NCI-H524 (cell line): ENCODE results near the gene AP2A1.
A peak's percentile ranks its signal among the peaks of the same experiment; 100 is the strongest.
"Not testable (repeated sequence)": the region's sequence is repeated elsewhere in the genome, so short reads cannot be mapped to it uniquely, and the experiment has no call there.

Experiments used
- DNase-seq, 2 experiments: peaks; one replicate each; lab custom pipeline; 2025; lab: John Stamatoyannopoulos, UW

The AP2A1 gene

DNA sequence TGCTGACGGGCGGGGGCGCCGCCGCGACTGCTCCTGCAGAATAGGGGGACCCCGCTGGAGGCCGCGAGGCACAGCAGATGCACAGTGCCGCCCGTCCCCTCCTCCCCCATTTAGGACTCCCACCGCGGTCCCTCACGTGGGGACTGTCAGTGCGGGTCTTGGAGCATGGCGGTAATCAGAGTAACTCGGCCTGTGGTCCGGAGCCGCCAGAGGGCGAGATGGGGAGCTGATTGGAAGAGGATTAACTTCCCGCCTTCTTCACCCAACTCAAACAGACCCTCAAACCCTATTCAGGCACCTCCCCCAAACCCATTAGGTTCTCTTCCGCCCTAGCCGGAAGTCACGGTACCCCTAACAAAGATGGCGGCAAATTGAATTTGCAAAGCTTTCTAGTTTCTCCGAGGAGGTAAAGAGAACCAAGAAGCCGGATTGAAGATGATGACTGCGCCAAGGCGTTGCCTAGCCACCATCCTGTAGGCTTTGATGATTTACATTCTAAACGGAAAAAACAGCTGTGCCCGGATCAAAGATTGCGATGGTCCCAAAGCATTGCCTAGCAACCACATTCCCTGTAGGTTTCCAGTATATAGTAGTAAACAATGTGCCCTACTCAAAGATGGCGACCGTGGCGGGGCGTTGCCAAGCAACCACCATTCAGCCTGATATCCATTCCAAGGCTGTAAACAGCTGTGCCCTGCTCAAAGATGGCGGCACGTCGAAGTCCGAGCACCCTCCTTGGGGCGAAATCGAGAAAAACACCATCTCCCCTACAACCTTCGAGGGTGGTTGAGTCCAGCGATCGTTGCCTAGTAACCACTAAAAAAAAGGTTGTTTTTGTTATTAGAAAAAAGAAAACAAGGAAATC is 46.4 kb downstream of the AP2A1 start, which contains the start of gene FUZ:
Gene FUZ (minus strand): TSS at position 296 of the 865 bp plus-strand sequence. CDS start 186 bp downstream, at position 110.
- DNase-seq: peak; percentile 98 to 99

DNA sequence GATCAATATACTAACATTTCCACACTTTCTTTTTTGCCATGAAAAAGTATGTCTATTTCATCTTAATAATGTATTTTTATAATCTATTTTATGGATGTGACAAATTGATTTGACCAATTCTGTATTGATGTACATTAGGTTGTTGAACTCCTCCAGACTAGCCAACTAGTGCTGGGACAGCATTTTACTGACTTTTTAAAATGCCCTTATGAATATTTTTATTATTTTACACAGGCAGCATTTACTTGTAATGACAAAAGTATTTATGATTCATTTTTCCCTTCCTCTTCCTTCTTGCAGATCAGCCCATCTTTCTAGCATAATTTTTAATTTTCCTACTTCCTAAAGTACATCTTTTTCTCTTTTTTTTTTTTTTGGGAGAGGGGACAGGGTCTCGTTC is 47.2 kb downstream of the AP2A1 start:
- no peak for DNase-seq

DNA sequence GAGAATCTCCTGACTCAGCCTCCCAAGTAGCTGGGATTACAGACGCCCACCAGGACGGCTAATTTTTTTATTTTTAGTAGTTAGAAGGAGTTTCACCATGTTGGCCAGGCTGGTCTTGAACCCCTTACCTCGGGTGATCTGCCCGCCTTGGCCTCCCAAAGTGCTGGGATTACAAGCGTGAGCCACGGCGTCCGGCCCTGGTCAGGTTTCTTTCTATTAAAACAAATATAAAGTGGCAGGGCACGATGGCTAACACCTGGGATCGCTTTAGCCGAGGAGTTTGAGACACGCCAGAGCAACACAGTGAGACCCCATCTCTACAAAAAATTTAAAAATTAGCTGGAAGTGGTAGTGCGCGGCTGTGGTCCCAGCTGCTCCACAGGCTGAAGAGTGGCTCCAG is 49.8 kb downstream of the AP2A1 start:
- no peak for DNase-seq

DNA sequence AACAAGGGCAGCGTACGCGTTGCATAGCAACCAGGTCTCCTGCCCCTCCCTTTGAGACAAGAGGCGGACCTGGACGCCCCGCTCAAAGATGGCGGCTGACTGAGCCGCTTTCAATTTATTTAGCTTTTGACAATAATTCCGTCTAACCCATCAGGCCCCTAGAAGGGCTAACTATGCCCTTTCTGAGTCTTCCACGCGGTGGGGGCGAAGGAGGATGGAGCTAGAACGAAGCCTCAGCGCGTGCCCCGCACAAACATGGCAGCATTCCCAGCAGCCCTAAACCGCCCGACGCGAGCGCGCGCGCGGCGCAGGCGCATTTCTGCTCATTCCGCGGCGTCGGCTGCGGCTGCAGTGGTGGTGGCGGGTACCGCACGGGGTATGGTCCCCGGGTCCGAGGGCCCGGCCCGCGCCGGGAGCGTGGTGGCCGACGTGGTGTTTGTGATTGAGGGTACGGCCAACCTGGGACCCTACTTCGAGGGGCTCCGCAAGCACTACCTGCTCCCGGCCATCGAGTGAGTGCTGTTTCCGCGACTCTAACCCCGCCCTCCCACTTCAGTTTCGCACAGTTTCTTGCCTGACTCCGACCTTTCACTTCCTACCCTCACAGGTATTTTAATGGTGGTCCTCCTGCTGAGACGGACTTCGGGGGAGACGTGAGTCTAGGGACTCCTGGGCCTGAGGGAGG is 51.3 kb downstream of the AP2A1 start, which contains the start of gene MED25:
Gene MED25 (plus strand): TSS at position 326 of the 685 bp plus-strand sequence. CDS start 53 bp downstream, at position 379.
- DNase-seq: peak; percentile 85 to 89

DNA sequence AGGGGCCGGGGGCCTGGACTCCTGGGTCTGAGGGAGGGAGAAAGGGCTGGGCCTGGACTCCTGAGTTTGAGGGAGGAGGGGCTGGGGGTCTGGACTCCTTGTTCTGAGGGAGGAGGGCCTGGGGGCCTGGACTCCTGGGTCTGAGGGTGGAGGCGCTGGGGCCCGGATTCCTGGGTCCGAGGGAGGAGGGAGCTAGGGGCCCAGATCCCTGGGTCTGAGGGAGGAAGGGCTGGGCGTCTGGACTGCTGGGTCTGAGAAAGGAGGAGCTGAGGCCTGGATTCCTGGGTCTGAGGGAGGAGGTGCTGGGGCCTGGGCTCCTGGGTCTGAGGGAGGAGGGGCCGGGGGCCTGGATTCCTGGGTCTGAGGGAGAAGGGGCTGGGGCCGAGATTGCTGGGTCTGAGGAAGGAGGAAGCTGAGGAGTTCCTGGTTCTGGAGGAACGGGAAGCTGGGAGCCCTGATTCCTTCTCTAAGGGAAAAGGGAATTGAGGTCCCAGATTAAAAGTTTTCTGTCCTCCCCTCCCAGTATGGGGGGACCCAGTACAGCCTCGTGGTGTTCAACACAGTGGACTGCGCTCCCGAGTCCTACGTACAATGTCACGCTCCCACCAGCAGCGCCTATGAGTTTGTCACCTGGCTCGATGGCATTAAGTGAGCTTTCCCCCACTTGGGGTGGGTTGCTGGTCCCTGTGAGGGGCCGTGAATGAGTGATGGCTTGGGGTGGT is 52.0 kb downstream of the AP2A1 start:
- DNase-seq: no peak

DNA sequence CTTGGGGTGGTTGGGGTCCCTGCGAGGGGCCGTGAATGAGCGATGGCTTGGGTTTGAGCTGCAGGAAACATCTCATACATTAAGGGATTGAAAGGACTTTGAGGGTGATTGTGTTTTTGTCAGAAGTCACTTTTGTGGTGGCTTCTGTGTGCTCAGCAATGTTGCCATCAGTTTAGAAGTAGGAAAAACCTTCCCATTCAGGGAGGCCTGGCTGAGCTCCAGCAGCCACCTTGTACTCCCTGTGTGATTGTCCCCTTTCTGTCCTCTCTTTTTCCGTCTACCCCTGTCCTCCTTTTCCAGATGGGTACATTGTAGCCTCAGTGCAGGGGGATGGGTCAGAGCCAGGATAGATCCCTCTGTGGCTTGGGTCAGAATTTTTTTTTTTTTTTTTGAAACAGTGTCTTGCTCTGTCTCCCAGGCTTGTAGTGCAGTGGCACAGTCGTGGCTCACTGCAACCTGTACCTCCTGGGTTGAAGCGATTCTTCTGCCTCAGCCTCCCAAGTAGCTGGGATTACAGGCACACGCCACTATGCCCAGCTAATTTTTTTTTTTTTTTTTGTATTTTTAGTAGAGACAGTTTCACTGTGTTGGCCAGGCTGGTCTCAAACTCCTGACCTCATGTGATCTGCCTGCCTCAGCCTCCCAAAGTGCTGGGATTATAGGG is 52.8 kb downstream of the AP2A1 start:
- not testable (repeated sequence) for DNase-seq

DNA sequence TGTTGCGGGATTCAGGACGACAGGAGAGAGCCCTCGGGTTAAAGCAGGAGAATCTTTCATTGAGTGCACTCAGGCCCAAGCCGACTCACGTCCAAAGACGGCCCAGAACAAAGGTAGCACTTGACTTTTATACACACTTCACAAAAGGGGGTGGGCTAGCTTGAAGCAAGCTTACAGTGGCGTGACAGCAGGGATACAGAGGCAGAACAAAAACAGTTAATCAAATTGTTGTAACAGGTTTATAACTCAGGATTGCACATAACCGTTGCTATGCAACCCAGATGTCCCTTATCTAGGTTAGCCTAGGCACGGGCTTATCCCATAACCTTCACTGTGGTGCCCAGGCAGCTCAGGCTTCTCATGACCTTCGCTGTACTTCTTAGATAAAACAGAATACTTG is 53.3 kb downstream of the AP2A1 start:
- peak in 1 of 2 experiments; percentile 17 for DNase-seq

DNA sequence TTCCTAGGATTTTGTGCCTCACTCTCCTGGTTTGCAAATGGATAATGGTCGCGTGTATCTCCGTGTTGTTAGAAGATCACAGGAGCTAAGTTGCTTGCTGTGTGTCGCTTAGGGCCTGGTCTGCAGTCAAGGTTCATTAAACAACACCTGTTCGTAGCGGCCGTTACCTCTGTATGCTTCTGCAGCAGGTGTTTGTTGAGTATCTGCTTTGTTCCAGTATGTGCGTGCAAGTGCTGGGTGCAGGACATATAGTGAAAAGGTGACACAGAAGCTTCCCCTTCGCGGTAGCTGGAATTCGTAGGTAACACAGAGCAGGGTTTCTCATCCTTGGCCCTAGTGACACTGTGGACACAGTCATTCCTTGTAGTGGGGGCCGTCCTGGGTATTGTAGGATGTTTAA is 56.7 kb downstream of the AP2A1 start:
- DNase-seq: no peak

DNA sequence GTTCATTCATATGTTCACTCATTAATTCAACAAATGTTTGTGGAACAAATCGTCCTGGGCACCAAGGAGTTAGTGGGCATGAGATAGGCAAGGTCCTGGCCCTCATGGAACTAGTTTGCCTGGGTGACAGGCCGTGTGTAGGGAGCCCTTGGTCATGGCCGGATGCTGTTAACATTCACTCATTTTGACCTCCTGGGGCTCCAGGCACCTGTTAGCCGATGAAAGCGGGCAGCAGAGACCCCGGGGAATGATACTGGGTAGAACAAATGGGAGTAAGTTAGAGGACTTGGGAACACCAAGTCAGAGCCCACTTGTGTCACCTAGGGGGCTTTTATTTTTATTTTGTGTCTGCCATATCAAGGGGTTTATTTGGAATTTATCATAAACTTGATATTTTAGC is 57.9 kb downstream of the AP2A1 start:
- DNase-seq: no peak

DNA sequence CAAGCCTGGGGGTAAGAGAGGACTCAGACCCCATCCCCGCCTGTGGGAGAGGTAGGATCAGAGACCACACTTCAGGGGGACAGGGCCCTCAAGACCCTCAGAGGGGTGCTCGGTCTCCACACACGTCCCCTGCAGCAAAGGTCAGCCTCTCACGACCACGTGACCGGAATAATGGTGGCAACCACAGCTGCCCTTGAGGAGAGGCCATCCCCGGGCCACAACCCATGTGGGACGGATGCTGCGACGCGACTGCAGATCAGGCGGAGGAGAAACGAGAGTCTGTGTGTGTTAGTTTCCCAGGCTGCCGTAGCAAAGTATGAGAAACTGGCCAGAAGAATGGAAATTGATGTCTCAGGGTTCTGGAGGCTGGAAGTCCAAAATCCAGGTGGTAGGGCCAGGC is 60.2 kb downstream of the AP2A1 start:
- no peak for DNase-seq

DNA sequence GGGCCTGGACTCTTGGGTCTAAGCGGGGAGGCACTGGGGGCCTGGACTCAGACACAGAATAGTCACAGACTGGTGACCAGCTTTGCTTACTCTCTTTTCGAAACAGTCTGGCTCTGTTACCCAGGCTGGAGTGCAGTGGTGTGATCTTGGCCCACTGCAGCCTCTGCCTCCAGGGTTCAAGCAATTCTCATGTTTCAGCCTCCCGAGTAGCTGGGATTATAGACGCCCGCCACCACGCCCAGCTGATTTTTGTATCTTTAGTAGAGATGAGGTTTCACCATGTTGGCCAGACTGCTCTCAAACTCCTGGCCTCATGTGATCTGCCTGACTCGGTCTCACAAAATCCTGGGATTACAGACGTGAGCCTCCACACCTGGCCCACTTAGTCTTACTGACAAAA is 62.4 kb downstream of the AP2A1 start:
- DNase-seq: no peak

DNA sequence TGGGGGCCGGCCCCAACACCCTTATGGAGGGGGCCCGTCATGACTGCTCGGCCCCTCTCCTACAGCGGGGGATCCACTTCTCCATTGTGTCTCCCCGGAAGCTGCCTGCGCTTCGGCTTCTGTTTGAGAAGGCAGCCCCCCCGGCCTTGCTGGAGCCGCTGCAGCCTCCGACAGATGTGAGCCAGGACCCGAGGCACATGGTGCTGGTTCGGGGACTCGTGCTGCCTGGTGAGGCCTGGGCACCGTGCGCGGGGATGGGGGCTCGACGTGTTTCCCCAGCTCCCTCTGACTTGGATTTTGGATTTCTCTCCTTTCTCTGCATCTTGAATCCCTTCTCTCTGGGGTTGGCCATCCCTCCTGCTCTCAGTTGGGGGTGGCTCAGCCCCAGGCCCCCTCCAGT is 62.9 kb downstream of the AP2A1 start:
- no peak for DNase-seq

DNA sequence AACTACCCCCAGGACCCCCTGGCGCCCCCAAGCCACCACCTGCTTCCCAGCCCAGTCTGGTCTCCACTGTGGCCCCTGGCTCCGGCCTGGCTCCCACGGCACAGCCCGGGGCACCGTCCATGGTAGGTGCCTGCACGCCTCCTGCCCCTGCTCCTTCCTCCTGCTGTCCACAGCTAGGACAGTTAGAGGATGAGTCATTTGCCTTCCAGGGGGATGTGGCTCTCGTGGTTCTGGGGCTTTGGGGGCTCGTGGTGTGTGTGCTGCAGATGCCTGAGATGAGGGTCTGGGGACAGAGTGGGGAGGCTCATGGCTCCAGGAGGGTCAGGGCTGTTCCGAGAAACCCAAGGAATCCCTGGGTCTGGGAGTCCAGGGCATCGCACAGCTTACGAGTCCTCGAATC is 64.0 kb downstream of the AP2A1 start:
- no peak for DNase-seq

DNA sequence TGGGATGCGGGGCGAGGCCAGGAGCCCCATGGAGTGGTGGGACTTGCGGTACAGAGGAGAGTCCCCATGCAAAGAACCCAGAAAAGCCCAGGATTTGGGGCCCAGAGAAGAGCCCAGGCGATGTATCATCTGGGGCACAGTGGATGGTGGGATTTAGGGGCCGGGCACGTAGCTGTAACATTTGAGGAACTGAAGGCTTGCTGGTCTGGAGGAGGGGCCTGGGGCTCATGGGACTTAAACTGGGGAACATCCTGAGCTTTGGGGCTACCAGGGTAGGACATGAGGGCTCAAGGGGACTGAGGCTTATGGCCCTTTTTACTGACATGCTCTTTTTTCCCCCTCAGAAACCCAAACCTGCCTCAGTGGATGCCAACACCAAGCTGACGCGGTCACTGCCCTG is 64.8 kb downstream of the AP2A1 start:
- DNase-seq: no peak

DNA sequence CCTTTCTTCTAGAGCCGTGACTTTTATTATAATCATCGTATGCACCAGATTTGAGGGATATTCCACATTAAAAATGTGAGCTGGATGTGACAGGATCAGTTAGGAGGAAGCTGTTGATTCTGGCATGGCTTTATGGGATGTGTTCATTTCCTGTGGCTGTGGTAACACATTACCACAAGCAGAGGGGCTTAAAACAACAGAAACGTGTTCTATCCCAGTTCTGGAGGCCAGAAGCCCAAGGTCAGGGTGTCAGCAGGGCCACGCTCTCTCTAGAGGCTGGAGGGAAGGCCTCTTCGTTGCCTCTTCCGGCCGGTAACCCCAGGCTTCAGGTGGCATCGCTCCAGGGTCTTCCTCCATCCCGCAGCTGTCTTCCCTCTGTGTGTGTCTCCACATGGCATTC is 65.8 kb downstream of the AP2A1 start:
- DNase-seq: no peak

DNA sequence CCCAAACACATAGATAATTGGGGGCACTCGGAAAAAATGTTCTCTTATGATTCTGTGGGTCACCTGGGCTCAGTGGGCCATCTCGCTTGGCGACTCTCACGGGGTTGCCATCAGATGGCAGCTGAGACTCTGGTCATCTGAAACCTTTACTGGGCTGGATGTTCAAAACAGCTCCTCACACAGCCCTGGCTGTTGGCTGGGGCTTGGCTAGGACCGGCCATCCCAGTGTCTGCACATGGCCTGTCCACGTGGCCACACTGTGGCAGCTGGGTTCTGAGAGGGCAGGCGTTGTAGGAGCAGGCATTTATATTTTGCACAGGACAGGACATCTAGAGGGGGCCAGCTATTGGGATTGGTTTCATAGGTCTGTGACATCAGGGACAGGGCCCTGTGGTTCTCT is 66.8 kb downstream of the AP2A1 start:
- DNase-seq: no peak

DNA sequence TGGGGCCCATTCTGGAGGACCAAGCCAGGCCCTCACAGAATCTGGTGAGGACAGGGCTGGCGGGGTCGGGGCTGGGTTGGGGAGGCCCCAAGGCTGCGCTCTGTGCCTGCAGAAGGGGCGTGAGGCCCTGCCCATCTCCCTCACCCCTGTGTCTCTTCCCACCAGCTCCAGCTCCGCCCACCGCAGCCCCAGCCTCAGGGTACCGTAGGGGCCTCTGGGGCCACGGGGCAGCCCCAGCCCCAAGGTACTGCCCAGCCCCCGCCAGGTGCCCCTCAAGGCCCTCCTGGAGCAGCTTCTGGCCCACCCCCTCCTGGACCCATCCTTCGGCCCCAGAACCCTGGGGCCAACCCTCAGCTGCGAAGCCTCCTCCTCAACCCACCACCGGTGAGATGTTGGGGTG is 68.8 kb downstream of the AP2A1 start:
- DNase-seq: no peak

DNA sequence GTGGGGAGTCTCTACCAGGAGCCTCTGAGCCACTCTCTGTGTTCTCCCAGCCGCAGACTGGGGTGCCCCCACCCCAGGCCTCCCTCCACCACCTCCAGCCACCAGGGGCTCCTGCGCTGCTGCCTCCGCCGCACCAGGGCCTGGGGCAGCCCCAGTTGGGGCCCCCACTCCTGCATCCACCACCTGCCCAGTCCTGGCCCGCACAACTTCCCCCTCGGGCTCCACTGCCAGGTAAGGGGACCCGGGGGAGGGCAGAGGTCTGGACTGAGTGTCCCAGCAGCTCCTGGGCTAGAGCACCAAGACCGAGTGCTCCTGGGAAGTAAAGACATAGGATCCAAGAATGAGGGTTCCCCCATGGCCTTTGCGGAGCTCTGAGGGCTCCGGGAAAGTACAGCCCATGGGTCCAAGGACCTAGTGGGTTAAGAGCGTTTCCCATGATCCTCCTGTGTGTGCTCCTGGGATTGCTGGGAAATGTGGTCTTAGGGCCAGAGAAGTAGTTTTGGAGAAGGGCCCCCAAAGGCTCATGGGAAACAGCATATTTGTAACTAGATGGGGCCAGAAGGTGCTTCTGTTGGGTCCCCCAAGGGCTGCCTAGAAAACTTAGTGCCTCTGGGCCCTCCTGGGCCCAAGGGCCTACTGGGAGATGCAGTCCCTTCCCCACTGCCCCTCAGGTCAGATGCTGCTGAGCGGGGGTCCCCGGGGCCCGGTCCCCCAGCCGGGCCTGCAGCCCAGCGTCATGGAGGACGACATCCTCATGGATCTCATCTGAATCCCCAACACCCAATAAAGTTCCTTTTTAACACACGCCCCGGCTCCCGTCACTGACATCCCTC is 69.6 kb downstream of the AP2A1 start:
- no peak for DNase-seq

DNA sequence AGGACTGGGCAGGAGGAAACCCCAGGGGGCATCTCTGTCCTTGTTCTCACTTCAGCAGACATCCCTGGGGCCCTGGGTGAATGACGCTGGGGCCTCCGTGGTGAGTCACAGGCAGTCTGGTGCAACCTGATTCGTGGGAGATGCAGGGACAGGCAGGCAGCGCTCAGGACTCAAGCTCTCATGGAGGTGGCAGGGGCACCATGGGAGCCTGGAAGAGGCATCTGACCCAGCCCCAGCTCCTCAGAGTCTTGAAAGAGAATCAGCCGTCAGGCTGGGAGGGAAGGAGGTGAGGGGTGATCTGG is 70.2 kb downstream of the AP2A1 start:
- DNase-seq: no peak

DNA sequence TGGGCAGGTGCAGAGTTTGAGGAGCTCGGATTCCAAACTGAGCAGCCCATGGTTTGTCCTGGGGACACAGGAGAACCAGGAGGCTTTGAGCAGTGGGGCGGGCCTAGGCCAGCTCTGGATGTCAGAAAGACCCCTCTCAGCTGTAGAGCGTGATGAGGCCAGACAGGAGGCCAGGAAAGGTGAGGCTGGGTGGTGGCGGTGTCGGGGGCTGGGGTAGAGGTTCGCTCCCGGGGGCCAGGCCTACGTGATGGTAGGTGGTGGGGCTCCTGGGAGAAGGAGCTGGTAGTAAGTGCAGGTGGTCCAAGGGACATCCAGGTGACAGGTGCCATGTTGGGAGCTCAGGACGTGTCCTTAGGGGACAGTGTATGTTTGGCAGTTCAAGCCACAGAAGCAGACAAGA is 70.6 kb downstream of the AP2A1 start:
- DNase-seq: no peak

DNA sequence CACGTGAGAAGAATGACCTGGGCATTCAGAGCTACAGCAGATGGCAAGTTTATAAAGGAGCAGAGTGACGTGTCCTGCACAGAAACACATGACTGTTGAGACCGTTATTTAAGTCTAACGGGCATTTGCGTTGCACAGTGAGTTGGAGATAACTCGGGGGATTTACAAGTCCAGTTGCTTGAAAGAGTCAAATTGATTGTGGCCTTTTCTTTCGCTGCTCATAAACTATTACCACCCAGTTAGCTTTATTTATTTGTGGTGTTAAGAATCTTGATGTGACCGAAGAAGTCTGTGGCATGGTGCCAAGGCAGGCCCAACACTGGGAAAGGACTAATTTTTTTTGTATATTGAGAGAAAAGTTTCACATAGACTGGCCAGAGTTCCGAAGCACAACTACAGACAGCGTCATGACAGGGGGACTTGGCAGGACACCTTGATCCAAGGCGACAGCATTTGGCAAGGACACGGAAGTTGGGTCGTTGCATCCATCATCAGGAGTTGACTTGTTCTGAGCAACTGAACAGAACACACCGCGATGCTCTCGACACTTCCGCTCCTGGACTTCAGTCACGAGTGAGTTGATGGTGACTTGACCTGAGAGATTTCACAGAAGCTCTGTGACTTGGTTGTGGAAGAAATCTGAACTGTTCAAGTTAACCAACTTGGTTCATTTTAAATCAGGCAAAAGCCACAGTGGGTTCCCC is 72.2 kb downstream of the AP2A1 start:
- no peak for DNase-seq
